Measurements from ENCODE around the gene CD81. TPM values are rescaled to one million over a fixed set of nuclear protein-coding genes. Genes with fewer than 3 reads are reported as not detected.

CD81 gene
- total RNA-seq, 1 experiment from 2014 or later, result 237 TPM

- POLR2A ChIA-PET, result no interaction called here
- Mint-ChIP-seq H3K4me3 (no peak overlapping the region), H3K36me3 (no peaks in the 10 kb centered on the region), H3K4me1 (no peaks in the 10 kb centered on the region), H3K27me3 (ENCODE audit: low read depth) (peaks cover 10% of the 10 kb centered on the region), H3K9me3 (no peaks in the 10 kb centered on the region), H3K27ac (no peak overlapping the region)
- ATAC-seq, result peak; percentile 89
- CTCF ChIA-PET, result interaction anchor here (0.9 to 5.3 kb wide), 5 partner anchors 97 to 460 kb away, joined by 4 to 122 read pairs (median 5); no protein-coding TSS in a partner anchor
- peak; percentile 88 for DNase-seq (ENCODE audit: low spot score)
- TF ChIP-seq, protein P1, sequence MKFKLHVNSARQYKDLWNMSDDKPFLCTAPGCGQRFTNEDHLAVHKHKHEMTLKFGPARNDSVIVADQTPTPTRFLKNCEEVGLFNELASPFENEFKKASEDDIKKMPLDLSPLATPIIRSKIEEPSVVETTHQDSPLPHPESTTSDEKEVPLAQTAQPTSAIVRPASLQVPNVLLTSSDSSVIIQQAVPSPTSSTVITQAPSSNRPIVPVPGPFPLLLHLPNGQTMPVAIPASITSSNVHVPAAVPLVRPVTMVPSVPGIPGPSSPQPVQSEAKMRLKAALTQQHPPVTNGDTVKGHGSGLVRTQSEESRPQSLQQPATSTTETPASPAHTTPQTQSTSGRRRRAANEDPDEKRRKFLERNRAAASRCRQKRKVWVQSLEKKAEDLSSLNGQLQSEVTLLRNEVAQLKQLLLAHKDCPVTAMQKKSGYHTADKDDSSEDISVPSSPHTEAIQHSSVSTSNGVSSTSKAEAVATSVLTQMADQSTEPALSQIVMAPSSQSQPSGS (CRISPR knock-in tag; IDR thresholded peaks at IDR 0.05; ENCODE audit: borderline replicate concordance, low read depth), result no peak
- no peak for TF ChIP-seq TP53 (CRISPR knock-in tag; IDR thresholded peaks at IDR 0.05)
- TF ChIP-seq TCF7 (CRISPR knock-in tag; IDR thresholded peaks at IDR 0.05; ENCODE audit: low read depth), result no peak
- TF ChIP-seq MYBL2 (CRISPR knock-in tag; IDR thresholded peaks at IDR 0.05), result no peak
- no peak for TF ChIP-seq NR2C2 (CRISPR knock-in tag; IDR thresholded peaks at IDR 0.05)
- TF ChIP-seq IRF2 (CRISPR knock-in tag; IDR thresholded peaks at IDR 0.05; ENCODE audit: borderline replicate concordance, low read depth), result no peak
- TF ChIP-seq ATF6 (CRISPR knock-in tag; IDR thresholded peaks at IDR 0.05), result no peak
- no peak for TF ChIP-seq TEAD4 (CRISPR knock-in tag; IDR thresholded peaks at IDR 0.05)
- TF ChIP-seq ZNF396 (CRISPR knock-in tag; IDR thresholded peaks at IDR 0.05; ENCODE audit: borderline replicate concordance), result 0 out of 2 replicates have a peak, but pooled peaks have one; percentile 38
- no peak for TF ChIP-seq PRRX2 (CRISPR knock-in tag; IDR thresholded peaks at IDR 0.05)
- TF ChIP-seq SMAD3 (CRISPR knock-in tag; IDR thresholded peaks at IDR 0.05; ENCODE audit: borderline replicate concordance), result no peak
- no peak for TF ChIP-seq PRDM15 (CRISPR knock-in tag; IDR thresholded peaks at IDR 0.05)
- no peak for TF ChIP-seq ZNF416 (CRISPR knock-in tag; IDR thresholded peaks at IDR 0.05)
- no peak for TF ChIP-seq MLX (CRISPR knock-in tag; IDR thresholded peaks at IDR 0.05)
- TF ChIP-seq, protein P2, sequence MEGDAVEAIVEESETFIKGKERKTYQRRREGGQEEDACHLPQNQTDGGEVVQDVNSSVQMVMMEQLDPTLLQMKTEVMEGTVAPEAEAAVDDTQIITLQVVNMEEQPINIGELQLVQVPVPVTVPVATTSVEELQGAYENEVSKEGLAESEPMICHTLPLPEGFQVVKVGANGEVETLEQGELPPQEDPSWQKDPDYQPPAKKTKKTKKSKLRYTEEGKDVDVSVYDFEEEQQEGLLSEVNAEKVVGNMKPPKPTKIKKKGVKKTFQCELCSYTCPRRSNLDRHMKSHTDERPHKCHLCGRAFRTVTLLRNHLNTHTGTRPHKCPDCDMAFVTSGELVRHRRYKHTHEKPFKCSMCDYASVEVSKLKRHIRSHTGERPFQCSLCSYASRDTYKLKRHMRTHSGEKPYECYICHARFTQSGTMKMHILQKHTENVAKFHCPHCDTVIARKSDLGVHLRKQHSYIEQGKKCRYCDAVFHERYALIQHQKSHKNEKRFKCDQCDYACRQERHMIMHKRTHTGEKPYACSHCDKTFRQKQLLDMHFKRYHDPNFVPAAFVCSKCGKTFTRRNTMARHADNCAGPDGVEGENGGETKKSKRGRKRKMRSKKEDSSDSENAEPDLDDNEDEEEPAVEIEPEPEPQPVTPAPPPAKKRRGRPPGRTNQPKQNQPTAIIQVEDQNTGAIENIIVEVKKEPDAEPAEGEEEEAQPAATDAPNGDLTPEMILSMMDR (IDR thresholded peaks at IDR 0.05), result peak; percentile 76
- TF ChIP-seq, protein P3, sequence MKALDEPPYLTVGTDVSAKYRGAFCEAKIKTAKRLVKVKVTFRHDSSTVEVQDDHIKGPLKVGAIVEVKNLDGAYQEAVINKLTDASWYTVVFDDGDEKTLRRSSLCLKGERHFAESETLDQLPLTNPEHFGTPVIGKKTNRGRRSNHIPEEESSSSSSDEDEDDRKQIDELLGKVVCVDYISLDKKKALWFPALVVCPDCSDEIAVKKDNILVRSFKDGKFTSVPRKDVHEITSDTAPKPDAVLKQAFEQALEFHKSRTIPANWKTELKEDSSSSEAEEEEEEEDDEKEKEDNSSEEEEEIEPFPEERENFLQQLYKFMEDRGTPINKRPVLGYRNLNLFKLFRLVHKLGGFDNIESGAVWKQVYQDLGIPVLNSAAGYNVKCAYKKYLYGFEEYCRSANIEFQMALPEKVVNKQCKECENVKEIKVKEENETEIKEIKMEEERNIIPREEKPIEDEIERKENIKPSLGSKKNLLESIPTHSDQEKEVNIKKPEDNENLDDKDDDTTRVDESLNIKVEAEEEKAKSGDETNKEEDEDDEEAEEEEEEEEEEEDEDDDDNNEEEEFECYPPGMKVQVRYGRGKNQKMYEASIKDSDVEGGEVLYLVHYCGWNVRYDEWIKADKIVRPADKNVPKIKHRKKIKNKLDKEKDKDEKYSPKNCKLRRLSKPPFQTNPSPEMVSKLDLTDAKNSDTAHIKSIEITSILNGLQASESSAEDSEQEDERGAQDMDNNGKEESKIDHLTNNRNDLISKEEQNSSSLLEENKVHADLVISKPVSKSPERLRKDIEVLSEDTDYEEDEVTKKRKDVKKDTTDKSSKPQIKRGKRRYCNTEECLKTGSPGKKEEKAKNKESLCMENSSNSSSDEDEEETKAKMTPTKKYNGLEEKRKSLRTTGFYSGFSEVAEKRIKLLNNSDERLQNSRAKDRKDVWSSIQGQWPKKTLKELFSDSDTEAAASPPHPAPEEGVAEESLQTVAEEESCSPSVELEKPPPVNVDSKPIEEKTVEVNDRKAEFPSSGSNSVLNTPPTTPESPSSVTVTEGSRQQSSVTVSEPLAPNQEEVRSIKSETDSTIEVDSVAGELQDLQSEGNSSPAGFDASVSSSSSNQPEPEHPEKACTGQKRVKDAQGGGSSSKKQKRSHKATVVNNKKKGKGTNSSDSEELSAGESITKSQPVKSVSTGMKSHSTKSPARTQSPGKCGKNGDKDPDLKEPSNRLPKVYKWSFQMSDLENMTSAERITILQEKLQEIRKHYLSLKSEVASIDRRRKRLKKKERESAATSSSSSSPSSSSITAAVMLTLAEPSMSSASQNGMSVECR (CRISPR knock-in tag; IDR thresholded peaks at IDR 0.05; ENCODE audit: borderline replicate concordance), result no peak
- TF ChIP-seq RORB (CRISPR knock-in tag; IDR thresholded peaks at IDR 0.05), result no peak
- TF ChIP-seq SOX15 (CRISPR knock-in tag; IDR thresholded peaks at IDR 0.05), result no peak
- TF ChIP-seq, protein P4, sequence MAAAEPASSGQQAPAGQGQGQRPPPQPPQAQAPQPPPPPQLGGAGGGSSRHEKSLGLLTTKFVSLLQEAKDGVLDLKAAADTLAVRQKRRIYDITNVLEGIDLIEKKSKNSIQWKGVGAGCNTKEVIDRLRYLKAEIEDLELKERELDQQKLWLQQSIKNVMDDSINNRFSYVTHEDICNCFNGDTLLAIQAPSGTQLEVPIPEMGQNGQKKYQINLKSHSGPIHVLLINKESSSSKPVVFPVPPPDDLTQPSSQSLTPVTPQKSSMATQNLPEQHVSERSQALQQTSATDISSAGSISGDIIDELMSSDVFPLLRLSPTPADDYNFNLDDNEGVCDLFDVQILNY (CRISPR knock-in tag; IDR thresholded peaks at IDR 0.05), result no peak
- TF ChIP-seq ZNF121 (CRISPR knock-in tag; IDR thresholded peaks at IDR 0.05), result no peak
- TF ChIP-seq KAT7 (CRISPR knock-in tag; IDR thresholded peaks at IDR 0.05; ENCODE audit: borderline replicate concordance), result no peak
- peak; percentile 82; the same call in 1 of the 2 replicates for TF ChIP-seq NFE2L1 (CRISPR knock-in tag; IDR thresholded peaks at IDR 0.05)
- TF ChIP-seq, protein P5, sequence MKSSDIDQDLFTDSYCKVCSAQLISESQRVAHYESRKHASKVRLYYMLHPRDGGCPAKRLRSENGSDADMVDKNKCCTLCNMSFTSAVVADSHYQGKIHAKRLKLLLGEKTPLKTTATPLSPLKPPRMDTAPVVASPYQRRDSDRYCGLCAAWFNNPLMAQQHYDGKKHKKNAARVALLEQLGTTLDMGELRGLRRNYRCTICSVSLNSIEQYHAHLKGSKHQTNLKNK (CRISPR knock-in tag; IDR thresholded peaks at IDR 0.05), result no peak
Measured at GRCh38 chr11:2428322-2428795, 51.2 kb downstream of the CD81 start.

Measured in WTC11 (cell line).